K562 (cell line): ENCODE data around the gene SLC24A2. TPM values are rescaled to one million over a fixed set of nuclear protein-coding genes. Genes with fewer than 3 reads are reported as not detected.

Experiments used
- ATAC-seq: fragments of 200-7000 bp; cut with Tn5 transposase; 3 replicates; pipeline ENCODE4 v1.9.1; 2020; ENCODE audit warnings: moderate library complexity
- BruUV-seq: library from RNA; stranded (reverse); fragments of 400-500 nt; replicated peaks from 2 replicates; lab custom pipeline; 2021; lab: Mats Ljungman, UMichigan
- CTCF ChIA-PET: fragments of 300-600 bp; formaldehyde crosslinking; extraction: SDS; loops from one replicate; lab custom pipeline; 2021; ENCODE audit warnings: low intra/inter-chr PET ratio; lab: Yijun Ruan, JAX
- POLR2A ChIA-PET: fragments of 300-600, 350-650 bp; sonication (Branson Sonifier 250); formaldehyde crosslinking; extraction: SDS; loops from one replicate; lab custom pipeline; 2021; ENCODE audit warnings: antibody characterized with exemption, inconsistent platforms; lab: Yijun Ruan, JAX
- DNase-seq, 4 experiments: peaks; one replicate each; pipeline versions ENCODE4 v3.0.0 to v3.0.0-alpha.2; 2011 to 2018; ENCODE audit warnings: low spot score in 3 of 4, mixed read lengths in 3 of 4; ENCODE audit errors: extremely low read depth in 1 of 4
- FAIRE-seq: peaks from 2 replicates; lab custom pipeline; 2011; peaks lifted over from hg19 to GRCh38; lab: Jason Lieb, UNC
- H2AFZ ChIP-seq: 2 replicates; pipeline ENCODE4 v1.6.0; 2011; ENCODE audit warnings: low read depth, low read length, control low read depth, inconsistent platforms
- H3K27ac ChIP-seq: fragments of 200-600 bp; 3 replicates; pipeline ENCODE4 v1.8.0; 2011; ENCODE audit warnings: low read depth, mild to moderate bottlenecking, control low read depth, inconsistent platforms, low read length, moderate library complexity, mixed read lengths; ENCODE audit errors: extremely low read depth
- H3K27me3 ChIP-seq, 2 experiments: fragments of 300-600 bp in 1 of 2; 2 replicates in 1 of 2; 3 replicates in 1 of 2; pipeline versions ENCODE4 v1.6.0 to v1.8.0; 2011; ENCODE audit warnings: inconsistent platforms in 2 of 2, low read length in 2 of 2, mild to moderate bottlenecking in 1 of 2, mixed read lengths in 1 of 2, moderate library complexity in 1 of 2; ENCODE audit not compliant: control insufficient read depth in 2 of 2, insufficient read depth in 2 of 2
- H3K36me3 ChIP-seq: fragments of 300-600 bp; 3 replicates; pipeline ENCODE4 v1.8.0; 2011; ENCODE audit warnings: mild to moderate bottlenecking, low read length, inconsistent platforms; ENCODE audit not compliant: control insufficient read depth, insufficient read depth
- H3K4me1 ChIP-seq, 2 experiments: fragments of 200-600 bp in 1 of 2; replicated peaks in 1 of 2; 2 replicates in 1 of 2; 3 replicates in 1 of 2; pipeline versions ENCODE4 v1.5.1 to v1.8.0; 2011; ENCODE audit warnings: inconsistent platforms in 2 of 2, low read length in 2 of 2, mild to moderate bottlenecking in 1 of 2, mixed read lengths in 1 of 2, moderate library complexity in 1 of 2; ENCODE audit not compliant: control insufficient read depth in 2 of 2, insufficient read depth in 2 of 2
- H3K4me2 ChIP-seq: 2 replicates; pipeline ENCODE4 v1.6.1; 2011; ENCODE audit warnings: low read length, control low read depth, inconsistent platforms, mixed read lengths; ENCODE audit not compliant: insufficient read depth
- H3K4me3 ChIP-seq: fragments of 200-600 bp; sonication (generic), shearing (Covaris generic); 2 replicates; pipeline ENCODE4 v1.5.1; 2016; ENCODE audit warnings: control low read depth, inconsistent platforms
- H3K79me2 ChIP-seq: fragments of 200-600 bp; 3 replicates; pipeline ENCODE4 v1.8.0; 2011; ENCODE audit warnings: low read length, inconsistent platforms; ENCODE audit not compliant: control insufficient read depth, insufficient read depth
- H3K9ac ChIP-seq, 2 experiments: 2 replicates each; pipeline versions ENCODE4 v1.6.0 to v1.6.1; 2011; ENCODE audit warnings: low read depth in 2 of 2, low read length in 2 of 2, control low read depth in 1 of 2, inconsistent platforms in 1 of 2, mild to moderate bottlenecking in 1 of 2, mixed read lengths in 1 of 2; ENCODE audit not compliant: insufficient read depth in 1 of 2
- H3K9me1 ChIP-seq: one replicate; pipeline ENCODE4 v1.6.0; 2011; ENCODE audit warnings: inconsistent platforms, mild to moderate bottlenecking, low read length, moderate library complexity; ENCODE audit not compliant: control insufficient read depth, insufficient read depth
- H3K9me3 ChIP-seq: replicated peaks from 2 replicates; pipeline ENCODE4 v1.5.1; 2011; ENCODE audit warnings: low read depth, low read length, inconsistent platforms; ENCODE audit not compliant: control insufficient read depth, insufficient read depth
- H4K20me1 ChIP-seq: replicated peaks from 2 replicates; pipeline ENCODE4 v1.6.1; 2011; ENCODE audit warnings: low read length, inconsistent platforms, mixed read lengths; ENCODE audit not compliant: control insufficient read depth, insufficient read depth
- ARID2 ChIP-seq: fragments of 450-650 bp; IDR thresholded peaks from 2 replicates; pipeline ENCODE4 v1.6.1; 2017; ENCODE audit warnings: antibody characterized with exemption, mild to moderate bottlenecking
- EHMT2 ChIP-seq: fragments of 450-650 bp; IDR thresholded peaks from 2 replicates; pipeline ENCODE4 v1.6.1; 2018; ENCODE audit warnings: antibody characterized with exemption
- GATA2 ChIP-seq: sonication (generic); formaldehyde crosslinking; IDR thresholded peaks from 2 replicates; pipeline ENCODE4 v1.4.0; 2020; ENCODE audit warnings: mild to moderate bottlenecking, missing genetic modification reagents
- HMGN3 ChIP-seq: IDR thresholded peaks from 2 replicates; pipeline ENCODE4 v1.6.1; 2011; ENCODE audit warnings: borderline replicate concordance, low read depth, mild to moderate bottlenecking, mixed read lengths, low read length; ENCODE audit not compliant: insufficient read length; ENCODE audit errors: extremely low read depth
- NEUROD1 ChIP-seq: fragments of 150-350 bp; IDR thresholded peaks from 2 replicates; pipeline ENCODE4 v1.6.1; 2014; ENCODE audit warnings: borderline replicate concordance, low read length, low read depth; ENCODE audit not compliant: partially characterized antibody
- POLR2A ChIP-seq: fragments of 450-650 bp; conservative IDR thresholded peaks from 2 replicates; pipeline ENCODE4 v1.6.1; 2016
- RBM39 ChIP-seq: fragments of 200-400 bp; formaldehyde crosslinking; optimal IDR thresholded peaks from 2 replicates; pipeline ENCODE3; 2018; ENCODE audit warnings: low read depth, low read length
- RFX7 ChIP-seq: fragments of 250-450 bp; sonication (Bioruptor Pico); IDR thresholded peaks from 2 replicates; pipeline ENCODE4 v1.5.1; 2021; ENCODE audit warnings: mild to moderate bottlenecking
- RUNX1 ChIP-seq: sonication (generic); IDR thresholded peaks from 2 replicates; pipeline ENCODE4 v1.6.1; 2016; ENCODE audit warnings: antibody characterized with exemption, low read depth
- TBP ChIP-seq: optimal IDR thresholded peaks from 2 replicates; pipeline ENCODE3; 2011; ENCODE audit warnings: low read depth, low read length, improper control_type of control experiment
- WGBS: fragments of 100-300 bp; shearing (Covaris generic); methylation state at CpG from one replicate; pipeline ENCODE4 v1.1.6; 2016; ENCODE audit warnings: low coverage, mixed read lengths; ENCODE audit not compliant: insufficient coverage; ENCODE audit errors: missing lambda C conversion rate; 5-methylcytosine and 5-hydroxymethylcytosine counted together
- in situ Hi-C: fragments of 300-500 bp; cut with MboI; formaldehyde crosslinking; loops from 4 replicates; pipeline ENCODE4 v1.15.0; 2018; ENCODE audit warnings: inconsistent platforms, mixed read lengths
- intact Hi-C: fragments of 100-400 bp; cut with micrococcal nuclease; formaldehyde crosslinking; loops from 2 replicates; pipeline ENCODE4 v1.14.2; 2022
- polyA plus RNA-seq, 8 experiments: library from polyadenylated mRNA; depleted of rRNA in 4 of 8; stranded (reverse) in 5 of 8; unstranded in 3 of 8; fragments of >200 nt; fragmentation: Nextera tagmentation in 2 of 8; fragmentation: Illumina TruSeq in 1 of 8; extraction: Ambion mirVana in 2 of 8; extraction: Trizol in 1 of 8; gene quantifications; 2 replicates each; pipeline versions ENCODE4 v1.2.1 to v1.2.3, GENCODE V29; 2011 to 2014; ENCODE audit warnings: inconsistent platforms in 1 of 8, missing spikeins in 1 of 8
- total RNA-seq, 7 experiments: library from RNA; depleted of rRNA in 6 of 7; stranded (reverse); fragments of >200 nt in 6 of 7; fragmentation: Illumina TruSeq in 2 of 7; extraction: Trizol in 2 of 7; gene quantifications; 2 replicates each; pipeline versions ENCODE4 v1.2.1 to v1.2.3, GENCODE V29; 2011 to 2021; ENCODE audit warnings: low replicate concordance in 1 of 7
- TF ChIP-seq, protein P1 (sequence below): fragments of 250-450 bp; sonication (Bioruptor Pico); IDR thresholded peaks from 2 replicates; pipeline ENCODE4 v1.8.0; 2022; ENCODE audit warnings: moderate library complexity, mild to moderate bottlenecking, inconsistent platforms
- TF ChIP-seq, protein P2 (sequence below): fragments of 250-450 bp; sonication (Bioruptor Pico); IDR thresholded peaks from 2 replicates; pipeline ENCODE4 v1.4.0; 2020; ENCODE audit warnings: mild to moderate bottlenecking, moderate library complexity
- TF ChIP-seq, protein P3 (sequence below): fragments of 450-650 bp; IDR thresholded peaks from 2 replicates; pipeline ENCODE4 v1.6.1; 2016
- TF ChIP-seq, protein P4 (sequence below): IDR thresholded peaks from 2 replicates; pipeline ENCODE4 v1.6.1; 2014; ENCODE audit warnings: antibody characterized with exemption
- TF ChIP-seq, protein P5 (sequence below), 2 experiments: fragments of 200-800 bp in 1 of 2; sonication (Bioruptor generic) in 1 of 2; sonication (generic) in 1 of 2; formaldehyde crosslinking in 1 of 2; IDR thresholded peaks in 1 of 2; conservative IDR thresholded peaks in 1 of 2; 2 replicates each; pipeline versions ENCODE4 v1.5.0 to v1.6.1; 2016 to 2020; ENCODE audit warnings: missing compliant biosample characterization in 1 of 2, missing genetic modification characterization in 1 of 2, missing genetic modification reagents in 1 of 2
- TF ChIP-seq, protein P6 (sequence below): sonication (generic); formaldehyde crosslinking; IDR thresholded peaks from 2 replicates; pipeline ENCODE4 v1.5.0; 2020; ENCODE audit warnings: missing genetic modification reagents

Gene SLC24A2
- total and polyA plus RNA-seq, 9 of the 15 experiments (the other 6 are each of a cell fraction or from before 2014, with no cell fraction given), result 0.04 to 0.40 (median 0.09) TPM

DNA sequence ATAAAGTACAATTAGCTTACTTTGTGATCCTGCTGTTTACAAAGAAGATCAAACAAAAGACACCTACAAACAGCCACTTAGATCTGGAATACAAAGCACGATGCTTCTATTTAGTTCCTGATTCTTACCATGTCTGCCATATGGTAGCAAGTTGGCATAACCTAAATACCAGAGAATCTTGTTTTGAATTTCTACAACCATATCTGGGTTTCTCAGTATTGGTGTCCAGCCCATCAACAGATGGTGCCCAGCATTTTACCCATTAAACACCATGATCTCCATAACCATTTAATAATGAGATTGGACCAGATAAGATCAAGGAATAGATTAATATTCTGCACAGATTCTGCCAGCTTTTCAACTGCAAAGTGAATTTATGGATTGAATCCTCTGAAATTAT lies 29.8 kb downstream of the SLC24A2 start:
- Histone ChIP-seq H2AFZ (no peak overlapping the region), H3K9me1 (no peaks in the 10 kb centered on the region), H3K4me2 (no peak overlapping the region), H3K4me1 (no peaks in the 10 kb centered on the region; a peak in 2 of 5 replicates), H3K79me2 (no peaks in the 10 kb centered on the region), H3K27ac (no peak overlapping the region), H3K9me3 (no peaks in the 10 kb centered on the region), H3K4me3 (no peak overlapping the region), H3K36me3 (no peaks in the 10 kb centered on the region; the same call in 2 of the 3 replicates), H4K20me1 (no peaks in the 10 kb centered on the region), H3K9ac (no peak overlapping the region), H3K27me3 (no peaks in the 10 kb centered on the region)
- intact Hi-C loops (no loop called here), in situ Hi-C loops (no loop called here)
- 19% methylated on average over 1 of the region's 1 CpG for WGBS
- CTCF ChIA-PET, result no interaction called here
- BruUV-seq, result no TSS peak
- no peak for FAIRE-seq
- ATAC-seq, result no peak
- no peak for DNase-seq
- POLR2A ChIA-PET, result no interaction called here
- TF ChIP-seq, protein P1, sequence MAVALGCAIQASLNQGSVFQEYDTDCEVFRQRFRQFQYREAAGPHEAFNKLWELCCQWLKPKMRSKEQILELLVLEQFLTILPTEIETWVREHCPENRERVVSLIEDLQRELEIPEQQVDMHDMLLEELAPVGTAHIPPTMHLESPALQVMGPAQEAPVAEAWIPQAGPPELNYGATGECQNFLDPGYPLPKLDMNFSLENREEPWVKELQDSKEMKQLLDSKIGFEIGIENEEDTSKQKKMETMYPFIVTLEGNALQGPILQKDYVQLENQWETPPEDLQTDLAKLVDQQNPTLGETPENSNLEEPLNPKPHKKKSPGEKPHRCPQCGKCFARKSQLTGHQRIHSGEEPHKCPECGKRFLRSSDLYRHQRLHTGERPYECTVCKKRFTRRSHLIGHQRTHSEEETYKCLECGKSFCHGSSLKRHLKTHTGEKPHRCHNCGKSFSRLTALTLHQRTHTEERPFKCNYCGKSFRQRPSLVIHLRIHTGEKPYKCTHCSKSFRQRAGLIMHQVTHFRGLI (CRISPR knock-in tag), result no peak
- no peak for TF ChIP-seq EHMT2
- TF ChIP-seq, protein P2, sequence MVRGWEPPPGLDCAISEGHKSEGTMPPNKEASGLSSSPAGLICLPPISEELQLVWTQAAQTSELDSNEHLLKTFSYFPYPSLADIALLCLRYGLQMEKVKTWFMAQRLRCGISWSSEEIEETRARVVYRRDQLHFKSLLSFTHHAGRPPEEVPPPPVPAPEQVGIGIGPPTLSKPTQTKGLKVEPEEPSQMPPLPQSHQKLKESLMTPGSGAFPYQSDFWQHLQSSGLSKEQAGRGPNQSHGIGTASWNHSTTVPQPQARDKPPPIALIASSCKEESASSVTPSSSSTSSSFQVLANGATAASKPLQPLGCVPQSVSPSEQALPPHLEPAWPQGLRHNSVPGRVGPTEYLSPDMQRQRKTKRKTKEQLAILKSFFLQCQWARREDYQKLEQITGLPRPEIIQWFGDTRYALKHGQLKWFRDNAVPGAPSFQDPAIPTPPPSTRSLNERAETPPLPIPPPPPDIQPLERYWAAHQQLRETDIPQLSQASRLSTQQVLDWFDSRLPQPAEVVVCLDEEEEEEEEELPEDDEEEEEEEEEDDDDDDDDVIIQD, result no peak
- TF ChIP-seq, protein P3, sequence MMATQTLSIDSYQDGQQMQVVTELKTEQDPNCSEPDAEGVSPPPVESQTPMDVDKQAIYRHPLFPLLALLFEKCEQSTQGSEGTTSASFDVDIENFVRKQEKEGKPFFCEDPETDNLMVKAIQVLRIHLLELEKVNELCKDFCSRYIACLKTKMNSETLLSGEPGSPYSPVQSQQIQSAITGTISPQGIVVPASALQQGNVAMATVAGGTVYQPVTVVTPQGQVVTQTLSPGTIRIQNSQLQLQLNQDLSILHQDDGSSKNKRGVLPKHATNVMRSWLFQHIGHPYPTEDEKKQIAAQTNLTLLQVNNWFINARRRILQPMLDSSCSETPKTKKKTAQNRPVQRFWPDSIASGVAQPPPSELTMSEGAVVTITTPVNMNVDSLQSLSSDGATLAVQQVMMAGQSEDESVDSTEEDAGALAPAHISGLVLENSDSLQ, result no peak
- no peak for TF ChIP-seq TBP
- TF ChIP-seq, protein P4, sequence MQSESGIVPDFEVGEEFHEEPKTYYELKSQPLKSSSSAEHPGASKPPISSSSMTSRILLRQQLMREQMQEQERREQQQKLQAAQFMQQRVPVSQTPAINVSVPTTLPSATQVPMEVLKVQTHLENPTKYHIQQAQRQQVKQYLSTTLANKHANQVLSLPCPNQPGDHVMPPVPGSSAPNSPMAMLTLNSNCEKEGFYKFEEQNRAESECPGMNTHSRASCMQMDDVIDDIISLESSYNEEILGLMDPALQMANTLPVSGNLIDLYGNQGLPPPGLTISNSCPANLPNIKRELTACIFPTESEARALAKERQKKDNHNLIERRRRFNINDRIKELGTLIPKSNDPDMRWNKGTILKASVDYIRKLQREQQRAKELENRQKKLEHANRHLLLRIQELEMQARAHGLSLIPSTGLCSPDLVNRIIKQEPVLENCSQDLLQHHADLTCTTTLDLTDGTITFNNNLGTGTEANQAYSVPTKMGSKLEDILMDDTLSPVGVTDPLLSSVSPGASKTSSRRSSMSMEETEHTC, result no peak
- TF ChIP-seq, protein P5, sequence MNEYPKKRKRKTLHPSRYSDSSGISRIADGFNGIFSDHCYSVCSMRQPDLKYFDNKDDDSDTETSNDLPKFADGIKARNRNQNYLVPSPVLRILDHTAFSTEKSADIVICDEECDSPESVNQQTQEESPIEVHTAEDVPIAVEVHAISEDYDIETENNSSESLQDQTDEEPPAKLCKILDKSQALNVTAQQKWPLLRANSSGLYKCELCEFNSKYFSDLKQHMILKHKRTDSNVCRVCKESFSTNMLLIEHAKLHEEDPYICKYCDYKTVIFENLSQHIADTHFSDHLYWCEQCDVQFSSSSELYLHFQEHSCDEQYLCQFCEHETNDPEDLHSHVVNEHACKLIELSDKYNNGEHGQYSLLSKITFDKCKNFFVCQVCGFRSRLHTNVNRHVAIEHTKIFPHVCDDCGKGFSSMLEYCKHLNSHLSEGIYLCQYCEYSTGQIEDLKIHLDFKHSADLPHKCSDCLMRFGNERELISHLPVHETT (CRISPR knock-in tag; conservative IDR thresholded peaks at IDR 0.05 in 1 of 2, IDR thresholded peaks at IDR 0.05 in 1 of 2), result no peak
- TF ChIP-seq, protein P6, sequence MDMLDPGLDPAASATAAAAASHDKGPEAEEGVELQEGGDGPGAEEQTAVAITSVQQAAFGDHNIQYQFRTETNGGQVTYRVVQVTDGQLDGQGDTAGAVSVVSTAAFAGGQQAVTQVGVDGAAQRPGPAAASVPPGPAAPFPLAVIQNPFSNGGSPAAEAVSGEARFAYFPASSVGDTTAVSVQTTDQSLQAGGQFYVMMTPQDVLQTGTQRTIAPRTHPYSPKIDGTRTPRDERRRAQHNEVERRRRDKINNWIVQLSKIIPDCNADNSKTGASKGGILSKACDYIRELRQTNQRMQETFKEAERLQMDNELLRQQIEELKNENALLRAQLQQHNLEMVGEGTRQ (CRISPR knock-in tag), result no peak
- TF ChIP-seq RFX7, result no peak
- TF ChIP-seq RBM39, result no peak
- no peak for TF ChIP-seq GATA2
- TF ChIP-seq RUNX1, result no peak
- TF ChIP-seq HMGN3, result no peak
- TF ChIP-seq POLR2A, result no peak
- TF ChIP-seq ARID2, result no peak
- TF ChIP-seq NEUROD1, result no peak
